HepG2 (cell line): ENCODE data around the gene METTL27. TPM values are rescaled to one million over a fixed set of nuclear protein-coding genes. Genes with fewer than 3 reads are reported as not detected.

Source experiments
- ARHGAP35 ChIP-seq: sonication (generic); formaldehyde crosslinking; IDR thresholded peaks from 2 replicates; pipeline ENCODE4 v1.9.0; 2022; ENCODE audit warnings: mild to moderate bottlenecking, inconsistent platforms, moderate library complexity, missing genetic modification reagents, borderline replicate concordance
- ATF7 ChIP-seq, 2 experiments: fragments of 450-650 bp in 1 of 2; sonication (generic) in 1 of 2; formaldehyde crosslinking in 1 of 2; IDR thresholded peaks; 2 replicates each; pipeline versions ENCODE4 v1.4.0 to v1.6.1; 2016 to 2020; ENCODE audit warnings: antibody characterized with exemption in 1 of 2, mild to moderate bottlenecking in 1 of 2, missing genetic modification reagents in 1 of 2
- CAMTA2 ChIP-seq: sonication (generic); formaldehyde crosslinking; IDR thresholded peaks from 2 replicates; pipeline ENCODE4 v1.4.0; 2020; ENCODE audit warnings: mild to moderate bottlenecking, missing genetic modification reagents, borderline replicate concordance
- EP300 ChIP-seq, 3 experiments: sonication (generic) in 1 of 3; formaldehyde crosslinking in 1 of 3; IDR thresholded peaks; 2 replicates each; pipeline versions ENCODE4 v1.5.1 to v1.6.1; 2011 to 2020; ENCODE audit warnings: low read depth in 2 of 3, low read length in 2 of 3, borderline replicate concordance in 1 of 3, improper control_type of control experiment in 1 of 3, mild to moderate bottlenecking in 1 of 3, missing genetic modification reagents in 1 of 3, moderate library complexity in 1 of 3
- FOXA3 ChIP-seq: IDR thresholded peaks from 2 replicates; pipeline ENCODE4 v1.6.1; 2016; ENCODE audit warnings: missing genetic modification reagents, missing compliant biosample characterization
- KDM4B ChIP-seq: sonication (generic); formaldehyde crosslinking; IDR thresholded peaks from 2 replicates; pipeline ENCODE4 v1.4.0; 2020; ENCODE audit warnings: missing genetic modification reagents
- MAFG ChIP-seq: sonication (generic); formaldehyde crosslinking; IDR thresholded peaks from 2 replicates; pipeline ENCODE4 v1.5.1; 2020; ENCODE audit warnings: mild to moderate bottlenecking, missing genetic modification reagents
- RAD51 ChIP-seq: fragments of 450-650 bp; IDR thresholded peaks from 2 replicates; pipeline ENCODE4 v1.6.1; 2016; ENCODE audit warnings: borderline replicate concordance
- TERF1 ChIP-seq: sonication (generic); formaldehyde crosslinking; IDR thresholded peaks from 2 replicates; pipeline ENCODE4 v1.8.0; 2022; ENCODE audit warnings: mild to moderate bottlenecking, missing genetic modification reagents, moderate library complexity
- THAP9 ChIP-seq: sonication (generic); formaldehyde crosslinking; IDR thresholded peaks from 2 replicates; pipeline ENCODE4; 2020; ENCODE audit warnings: missing genetic modification reagents, mild to moderate bottlenecking, borderline replicate concordance
- ZBTB3 ChIP-seq: sonication (generic); formaldehyde crosslinking; IDR thresholded peaks from 2 replicates; pipeline ENCODE4 v1.4.0; 2020; ENCODE audit warnings: low read depth, mild to moderate bottlenecking, moderate library complexity, missing genetic modification reagents, borderline replicate concordance
- ZFP1 ChIP-seq: IDR thresholded peaks from 2 replicates; pipeline ENCODE4 v1.6.1; 2016
- ZKSCAN8 ChIP-seq: IDR thresholded peaks from 2 replicates; pipeline ENCODE4 v1.6.1; 2016; ENCODE audit warnings: borderline replicate concordance, missing genetic modification reagents, missing compliant biosample characterization
- ZNF44 ChIP-seq: sonication (generic); formaldehyde crosslinking; IDR thresholded peaks from 2 replicates; pipeline ENCODE4 v1.5.1; 2020; ENCODE audit warnings: mild to moderate bottlenecking, missing genetic modification reagents
- ZNF713 ChIP-seq: sonication (generic); formaldehyde crosslinking; IDR thresholded peaks from 2 replicates; pipeline ENCODE4 v1.4.0; 2020; ENCODE audit warnings: mild to moderate bottlenecking, missing genetic modification reagents
- ZNF780A ChIP-seq: sonication (generic); formaldehyde crosslinking; IDR thresholded peaks from 2 replicates; pipeline ENCODE4 v1.8.0; 2022; ENCODE audit warnings: mild to moderate bottlenecking, missing genetic modification reagents, moderate library complexity
- ZNF841 ChIP-seq: sonication (generic); formaldehyde crosslinking; IDR thresholded peaks from 2 replicates; pipeline ENCODE4 v1.8.1; 2023; ENCODE audit warnings: missing genetic modification reagents, borderline replicate concordance
- polyA plus RNA-seq, 8 experiments: library from polyadenylated mRNA; depleted of rRNA in 3 of 8; stranded (reverse) in 7 of 8; unstranded in 1 of 8; fragments of >200 nt; fragmentation: Illumina TruSeq in 4 of 8; extraction: Trizol in 4 of 8; gene quantifications; 2 replicates each; pipeline versions ENCODE4 v1.2.1 to v1.2.3, GENCODE V29; 2011 to 2016; ENCODE audit warnings: low read depth in 4 of 8, missing spikeins in 1 of 8, mixed read lengths in 1 of 8; ENCODE audit not compliant: insufficient read depth in 1 of 8
- total RNA-seq, 5 experiments: library from RNA; depleted of rRNA; stranded (reverse); fragments of >200 nt; fragmentation: Illumina TruSeq; extraction: Trizol; gene quantifications; 2 replicates each; pipeline ENCODE4 v1.2.3, GENCODE V29; 2016; ENCODE audit warnings: low read depth in 1 of 5
- TF ChIP-seq, protein P1 (sequence below): sonication (generic); formaldehyde crosslinking; IDR thresholded peaks from 2 replicates; pipeline ENCODE4 v1.5.1; 2020; ENCODE audit warnings: mild to moderate bottlenecking, missing genetic modification reagents

METTL27 gene
- total and polyA plus RNA-seq, 2 of the 13 experiments (the other 11 are each of a cell fraction or from before 2014, with no cell fraction given), result 2.0 to 3.0 TPM

DNA sequence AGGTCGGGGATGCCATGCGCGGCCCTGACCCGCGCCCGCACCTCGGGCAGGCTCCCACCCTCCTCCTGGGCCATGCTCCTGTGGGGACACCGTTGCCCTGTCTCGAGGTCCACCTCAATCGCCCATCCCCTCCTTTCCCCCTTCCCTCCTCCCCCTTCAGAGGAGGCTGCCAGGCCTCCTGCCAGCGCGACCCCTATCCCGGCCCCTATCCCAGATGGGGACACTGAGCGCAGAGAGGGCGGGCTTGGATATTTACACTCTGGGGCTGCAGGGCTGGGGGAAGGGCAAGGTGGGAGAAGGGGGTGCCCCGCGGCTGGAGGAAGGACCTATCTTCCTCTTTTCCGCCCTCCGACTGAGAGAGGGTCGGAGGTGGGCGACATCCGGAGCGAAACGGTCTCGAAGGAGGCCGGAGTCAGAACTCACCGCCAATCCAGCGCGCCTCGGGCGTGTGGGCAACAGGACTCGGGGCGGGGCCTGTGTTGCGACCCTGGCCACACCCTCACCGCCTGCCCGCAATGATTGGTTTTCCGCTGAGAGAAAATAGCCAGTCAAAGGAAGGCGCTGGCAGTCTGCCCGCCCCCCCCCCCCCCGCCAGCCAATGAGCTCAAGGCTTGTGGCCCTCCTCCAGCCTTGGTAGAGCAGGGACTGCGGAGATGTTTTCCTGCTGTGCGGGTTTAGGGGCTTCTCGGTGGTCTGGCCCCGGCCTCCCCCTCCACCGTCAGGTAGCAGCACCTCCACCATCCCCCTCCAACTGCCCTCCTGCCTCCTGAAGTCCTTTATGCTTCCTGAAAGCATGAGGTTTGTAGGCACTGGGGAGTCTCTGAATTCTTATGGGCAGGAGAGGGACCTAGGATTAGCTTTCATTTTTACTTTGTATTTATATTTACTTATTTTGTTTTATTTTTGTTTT, at the start of gene METTL27 (continued):
- TF ChIP-seq, protein P1, sequence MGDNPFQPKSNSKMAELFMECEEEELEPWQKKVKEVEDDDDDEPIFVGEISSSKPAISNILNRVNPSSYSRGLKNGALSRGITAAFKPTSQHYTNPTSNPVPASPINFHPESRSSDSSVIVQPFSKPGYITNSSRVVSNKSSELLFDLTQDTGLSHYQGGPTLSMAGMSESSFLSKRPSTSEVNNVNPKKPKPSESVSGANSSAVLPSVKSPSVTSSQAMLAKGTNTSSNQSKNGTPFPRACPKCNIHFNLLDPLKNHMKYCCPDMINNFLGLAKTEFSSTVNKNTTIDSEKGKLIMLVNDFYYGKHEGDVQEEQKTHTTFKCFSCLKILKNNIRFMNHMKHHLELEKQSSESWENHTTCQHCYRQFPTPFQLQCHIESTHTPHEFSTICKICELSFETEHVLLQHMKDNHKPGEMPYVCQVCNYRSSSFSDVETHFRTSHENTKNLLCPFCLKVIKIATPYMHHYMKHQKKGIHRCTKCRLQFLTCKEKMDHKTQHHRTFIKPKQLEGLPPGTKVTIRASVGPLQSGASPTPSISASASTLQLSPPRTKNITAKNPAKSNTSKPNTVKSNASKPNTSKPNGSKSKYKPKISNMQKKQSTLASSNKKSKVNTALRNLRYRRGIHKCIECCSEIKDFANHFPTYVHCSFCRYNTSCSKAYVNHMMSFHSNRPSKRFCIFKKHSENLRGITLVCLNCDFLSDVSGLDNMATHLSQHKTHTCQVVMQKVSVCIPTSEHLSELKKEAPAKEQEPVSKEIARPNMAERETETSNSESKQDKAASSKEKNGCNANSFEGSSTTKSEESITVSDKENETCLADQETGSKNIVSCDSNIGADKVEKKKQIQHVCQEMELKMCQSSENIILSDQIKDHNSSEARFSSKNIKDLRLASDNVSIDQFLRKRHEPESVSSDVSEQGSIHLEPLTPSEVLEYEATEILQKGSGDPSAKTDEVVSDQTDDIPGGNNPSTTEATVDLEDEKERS, result peak; percentile 81; the same call in 1 of the 2 replicates
- TF ChIP-seq ZFP1 (CRISPR knock-in tag) (no peak), THAP9 (CRISPR knock-in tag) (peak; percentile 69; the same call in 1 of the 2 replicates), ZNF841 (CRISPR knock-in tag) (no peak), MAFG (CRISPR knock-in tag) (no peak), ZKSCAN8 (no peak), KDM4B (CRISPR knock-in tag) (no peak), ZBTB3 (CRISPR knock-in tag) (no peak), ZNF713 (CRISPR knock-in tag) (no peak), EP300 (IDR thresholded peaks at IDR 0.05; ENCODE audit: low read depth in 2 of 2, low read length in 2 of 2) (no peak), EP300 (CRISPR knock-in tag; IDR thresholded peaks at IDR 0.05; ENCODE audit: borderline replicate concordance) (no peak), TERF1 (CRISPR knock-in tag) (no peak), CAMTA2 (CRISPR knock-in tag) (no peak), ZNF780A (CRISPR knock-in tag) (no peak), RAD51 (no peak), ZNF44 (CRISPR knock-in tag) (no peak), FOXA3 (CRISPR knock-in tag) (no peak; the same call in 1 of the 2 replicates), ATF7 (IDR thresholded peaks at IDR 0.05) (no peak), ATF7 (CRISPR knock-in tag; IDR thresholded peaks at IDR 0.05) (no peak), ARHGAP35 (CRISPR knock-in tag) (no peak)
